ENCODE results near the gene TSSK2. TPM values are rescaled to one million over a fixed set of nuclear protein-coding genes. Genes with fewer than 3 reads are reported as not detected.

TSSK2 gene
- total and polyA plus RNA-seq, 2 of the 8 experiments (the other 6 are each of a cell fraction or from before 2014, with no cell fraction given): not detected

GRCh38 chr22:19137384-19138216 lies 6.5 kb downstream of the TSSK2 start (continued):
- TF ChIP-seq CHD7 (IDR thresholded peaks at IDR 0.05; ENCODE audit: insufficient replicate concordance, low read length) (no peak), SP1 (IDR thresholded peaks at IDR 0.05; ENCODE audit: low read depth, low read length) (no peak), CHD1 (IDR thresholded peaks at IDR 0.05; ENCODE audit: low read depth, low read length) (no peak), YY1 (IDR thresholded peaks at IDR 0.05; ENCODE audit: low read depth, low read length) (no peak), RAD21 (IDR thresholded peaks at IDR 0.05 in 1 of 2, conservative IDR thresholded peaks at IDR 0.05 in 1 of 2; ENCODE audit: low read depth in 2 of 2, low read length in 2 of 2) (no peak), BCL11A (IDR thresholded peaks at IDR 0.05; ENCODE audit: low read depth in 2 of 2, low read length in 2 of 2) (no peak), KDM5A (IDR thresholded peaks at IDR 0.05; ENCODE audit: low read length) (no peak)

Data from H1 (cell line).